ENCODE measurements around the gene TXNDC11. TPM values are rescaled to one million over a fixed set of nuclear protein-coding genes. Genes with fewer than 3 reads are reported as not detected.
"Not testable (repeated sequence)": the region's sequence is repeated elsewhere in the genome, so short reads cannot be mapped to it uniquely, and the experiment has no call there.

The TXNDC11 gene, protein sequence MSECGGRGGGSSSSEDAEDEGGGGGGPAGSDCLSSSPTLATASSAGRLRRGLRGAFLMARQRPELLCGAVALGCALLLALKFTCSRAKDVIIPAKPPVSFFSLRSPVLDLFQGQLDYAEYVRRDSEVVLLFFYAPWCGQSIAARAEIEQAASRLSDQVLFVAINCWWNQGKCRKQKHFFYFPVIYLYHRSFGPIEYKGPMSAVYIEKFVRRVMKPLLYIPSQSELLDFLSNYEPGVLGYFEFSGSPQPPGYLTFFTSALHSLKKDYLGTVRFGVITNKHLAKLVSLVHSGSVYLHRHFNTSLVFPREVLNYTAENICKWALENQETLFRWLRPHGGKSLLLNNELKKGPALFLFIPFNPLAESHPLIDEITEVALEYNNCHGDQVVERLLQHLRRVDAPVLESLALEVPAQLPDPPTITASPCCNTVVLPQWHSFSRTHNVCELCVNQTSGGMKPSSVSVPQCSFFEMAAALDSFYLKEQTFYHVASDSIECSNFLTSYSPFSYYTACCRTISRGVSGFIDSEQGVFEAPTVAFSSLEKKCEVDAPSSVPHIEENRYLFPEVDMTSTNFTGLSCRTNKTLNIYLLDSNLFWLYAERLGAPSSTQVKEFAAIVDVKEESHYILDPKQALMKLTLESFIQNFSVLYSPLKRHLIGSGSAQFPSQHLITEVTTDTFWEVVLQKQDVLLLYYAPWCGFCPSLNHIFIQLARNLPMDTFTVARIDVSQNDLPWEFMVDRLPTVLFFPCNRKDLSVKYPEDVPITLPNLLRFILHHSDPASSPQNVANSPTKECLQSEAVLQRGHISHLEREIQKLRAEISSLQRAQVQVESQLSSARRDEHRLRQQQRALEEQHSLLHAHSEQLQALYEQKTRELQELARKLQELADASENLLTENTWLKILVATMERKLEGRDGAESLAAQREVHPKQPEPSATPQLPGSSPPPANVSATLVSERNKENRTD
- 23.8 and 32.7 TPM in 2 replicates for total RNA-seq

DNA sequence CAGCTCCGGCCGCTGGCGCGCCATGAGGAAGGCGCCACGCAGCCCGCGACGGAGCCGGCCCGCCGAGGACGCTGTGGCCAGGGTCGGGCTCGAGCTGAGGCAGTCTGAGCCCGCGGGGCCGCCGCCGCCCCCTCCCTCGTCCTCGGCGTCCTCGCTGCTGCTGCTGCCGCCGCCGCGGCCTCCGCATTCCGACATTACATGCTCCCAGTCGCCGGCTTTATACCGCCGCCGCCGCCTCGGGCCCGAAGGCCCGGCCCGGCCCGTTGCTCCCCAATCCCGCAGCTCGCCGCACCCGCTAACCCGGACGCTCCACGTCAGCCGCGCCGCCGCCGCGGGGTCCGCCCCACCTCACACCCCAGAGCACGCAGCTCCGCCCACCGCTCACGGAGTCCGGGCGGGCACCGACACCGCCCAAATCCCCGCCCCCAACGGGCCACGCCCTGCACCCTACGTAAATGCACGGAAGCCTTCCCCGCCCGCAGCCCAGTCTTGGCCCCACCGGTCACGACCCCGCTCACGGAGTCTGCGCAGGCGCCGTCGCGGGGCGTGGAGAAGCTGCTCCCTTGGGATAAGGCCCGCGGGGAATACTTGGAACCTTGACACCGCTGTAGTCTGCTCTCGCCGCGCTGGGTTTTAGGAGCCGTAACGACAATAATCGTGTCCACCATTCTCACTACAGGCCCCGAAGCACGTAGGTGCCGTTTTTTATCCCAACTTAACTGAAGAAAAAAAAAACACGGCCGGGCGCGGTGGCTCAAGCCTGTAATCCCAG is at the start of gene TXNDC11:
Gene TXNDC11, minus strand, starts transcription at position 322 of the 772 bp plus-strand sequence. Its CDS starts 127 bp downstream, at position 195.
- peak; percentile 98 to 99 for DNase-seq (ENCODE audit: low read depth in 2 of 2)

DNA sequence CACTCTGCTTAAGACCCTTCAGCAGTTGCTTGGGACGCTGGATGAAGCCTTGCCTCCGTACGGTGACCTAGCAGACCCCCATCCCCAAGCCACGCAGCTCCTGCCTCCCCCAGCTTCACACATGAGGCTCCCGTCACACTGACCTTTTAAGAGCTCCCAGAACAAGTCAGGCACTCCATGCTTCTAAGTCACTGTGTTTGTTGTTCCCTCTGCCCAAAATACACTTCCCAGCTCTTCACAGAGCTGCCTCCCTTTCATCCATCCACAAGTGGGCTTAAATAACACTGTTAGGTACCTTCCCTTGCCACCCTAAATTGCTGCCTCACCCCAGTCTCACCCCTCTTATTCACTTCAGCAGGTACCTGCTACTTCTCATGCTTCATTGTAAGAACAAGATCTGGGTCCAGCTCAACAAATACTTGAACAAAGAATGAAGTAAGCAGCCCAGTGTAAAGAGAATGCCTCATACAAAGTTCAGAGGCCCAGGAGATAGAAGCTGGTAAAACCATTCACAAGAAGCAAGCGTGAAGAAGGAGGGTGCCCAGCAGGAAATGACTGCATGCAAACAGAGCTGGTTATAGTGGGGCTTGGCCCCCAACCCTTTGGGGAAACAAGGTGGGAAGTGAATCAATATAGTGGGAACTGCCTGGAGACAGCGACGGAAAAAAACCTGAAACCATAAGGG is 48.6 kb upstream of the TXNDC11 start:
- no peak for DNase-seq (ENCODE audit: low read depth in 2 of 2)

DNA sequence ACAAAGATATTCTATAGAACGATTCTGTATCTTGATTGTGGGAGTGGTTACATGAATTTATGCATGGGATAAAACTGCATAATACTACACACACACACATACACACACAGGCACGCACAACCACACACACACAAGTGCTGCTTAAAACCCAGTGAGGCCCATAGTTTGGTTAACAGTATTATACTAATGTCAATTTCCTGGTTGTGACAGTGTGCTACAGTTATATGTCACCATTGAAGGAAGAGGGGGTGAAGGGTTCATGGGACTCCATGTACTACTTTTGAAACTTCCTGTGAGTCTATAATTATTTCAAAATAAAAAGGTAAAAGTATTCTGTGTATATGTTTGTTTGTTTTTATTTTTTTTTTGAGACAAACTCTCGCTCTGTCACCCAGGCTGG is 46.3 kb upstream of the TXNDC11 start:
- peak in 1 of 2 donors; percentile 62 for DNase-seq (ENCODE audit: low read depth in 2 of 2)

DNA sequence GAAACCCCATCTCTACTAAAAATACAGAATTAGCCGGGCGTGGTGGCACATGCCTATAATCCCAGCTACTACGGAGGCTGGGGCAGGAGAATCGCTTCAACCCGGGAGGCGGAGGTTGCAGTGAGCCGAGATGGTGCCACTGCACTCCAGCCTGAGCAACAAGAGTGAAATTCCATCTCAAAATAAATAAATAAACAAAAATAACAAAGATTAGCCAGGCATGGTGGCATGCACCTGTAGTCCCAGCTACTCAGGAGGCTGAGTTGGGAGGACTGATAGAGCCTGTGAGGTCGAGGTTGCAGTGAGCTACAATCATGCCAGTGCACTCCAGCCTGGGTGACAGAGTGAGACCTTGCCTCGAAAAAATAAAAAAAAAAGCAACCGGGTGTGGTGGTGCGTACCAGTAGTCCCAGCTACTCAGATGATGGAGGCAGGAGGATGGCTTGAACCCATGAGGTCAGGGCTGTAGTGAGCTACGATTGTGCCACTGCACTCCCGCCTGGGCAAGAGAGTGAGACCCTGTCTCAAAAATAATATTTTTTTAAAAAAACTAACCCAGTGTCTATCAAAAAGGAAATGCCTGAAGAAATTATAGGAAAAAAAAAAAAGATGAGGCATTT is 42.4 kb upstream of the TXNDC11 start:
- DNase-seq (ENCODE audit: low read depth in 2 of 2): not testable (repeated sequence)

DNA sequence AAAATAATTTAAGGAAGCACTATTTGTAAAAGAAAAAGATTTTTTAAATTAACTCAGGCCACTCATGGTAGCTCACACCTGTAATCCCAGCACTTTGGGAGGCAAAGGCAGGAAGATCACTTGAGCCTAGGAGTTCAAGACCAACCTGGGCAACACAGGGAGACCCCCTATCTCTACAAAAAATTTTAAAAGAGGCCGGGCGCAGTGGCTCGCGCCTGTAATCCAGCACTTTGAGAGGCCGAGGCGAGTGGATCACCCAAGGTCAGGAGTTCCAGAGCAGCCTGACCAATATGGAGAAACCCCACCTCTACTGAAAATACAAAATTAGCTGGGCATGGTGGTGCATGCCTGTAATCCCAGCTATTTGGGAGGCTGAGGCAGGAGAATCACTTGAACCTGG is 41.7 kb upstream of the TXNDC11 start:
- not testable (repeated sequence) for DNase-seq (ENCODE audit: low read depth in 2 of 2)

DNA sequence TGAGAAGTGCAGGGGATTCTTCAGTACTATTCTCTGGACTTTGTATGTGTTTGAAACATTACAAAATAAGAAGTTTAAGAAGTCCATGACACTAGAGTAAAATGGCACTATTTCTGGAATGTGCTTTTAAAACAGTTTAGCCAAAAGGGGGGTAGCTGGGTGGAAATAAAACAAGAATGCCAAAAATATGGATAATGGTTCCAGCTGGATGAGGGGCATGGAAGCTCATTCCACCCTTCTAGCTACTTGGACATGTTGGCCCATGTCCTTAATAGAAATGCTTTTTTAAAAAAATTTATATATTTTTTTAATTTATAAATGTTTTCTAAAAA is 41.3 kb upstream of the TXNDC11 start:
- DNase-seq (ENCODE audit: low read depth in 2 of 2): no peak

DNA sequence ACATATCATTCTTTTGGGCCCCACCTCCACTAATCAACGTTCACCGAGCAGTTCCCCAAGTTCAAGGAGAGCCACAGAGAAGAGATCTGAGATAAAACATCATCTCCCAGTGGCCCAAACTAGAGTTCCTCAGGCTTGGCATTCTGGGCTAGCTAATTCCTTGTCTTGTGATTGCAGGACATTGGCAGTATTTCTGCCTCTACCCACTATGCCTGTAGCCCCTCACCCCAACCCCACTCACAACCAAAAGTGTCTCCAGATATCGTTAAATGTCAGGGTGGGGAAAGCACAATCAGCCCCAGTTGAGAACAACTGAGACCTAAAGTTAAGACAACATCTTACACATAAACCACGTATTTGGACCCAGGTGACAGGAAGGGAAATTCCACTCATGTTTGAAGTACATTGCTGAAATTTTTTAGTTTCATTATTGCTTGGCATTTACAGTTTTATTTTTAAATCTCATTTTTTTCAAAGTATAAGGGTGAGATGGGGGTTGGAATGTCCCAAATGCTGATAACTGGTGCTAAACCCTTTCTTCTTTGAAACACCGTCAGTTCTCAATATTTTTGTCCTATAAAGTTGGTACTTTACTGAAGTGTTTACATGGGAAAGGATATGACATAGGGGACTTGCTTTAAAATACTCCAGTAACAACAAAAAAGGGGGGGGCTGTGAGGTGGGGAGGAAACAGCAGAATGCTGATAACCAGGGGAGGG is 40.8 kb upstream of the TXNDC11 start:
- peak; percentile 80 to 81 for DNase-seq (ENCODE audit: low read depth in 2 of 2)

DNA sequence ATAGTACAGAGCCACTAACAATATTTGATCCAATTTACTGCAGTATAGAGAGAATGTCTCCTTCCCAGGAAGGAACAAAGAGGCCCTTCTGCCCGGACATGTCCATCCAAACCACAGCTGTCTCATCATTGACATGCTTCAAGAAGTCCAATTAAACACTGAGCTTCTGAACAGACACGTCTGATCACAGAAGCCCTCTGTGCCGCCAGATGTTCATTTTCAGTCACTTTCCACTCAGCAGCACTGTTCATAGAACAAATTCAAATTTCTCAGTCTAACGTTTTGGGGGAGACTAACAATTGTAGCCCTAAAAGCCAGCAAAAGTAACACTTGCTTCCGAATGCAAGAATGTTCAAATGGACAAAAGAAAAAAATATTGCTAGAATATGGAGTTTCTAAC is 39.1 kb upstream of the TXNDC11 start:
- DNase-seq (ENCODE audit: low read depth in 2 of 2): peak in 1 of 2 donors; percentile 34

DNA sequence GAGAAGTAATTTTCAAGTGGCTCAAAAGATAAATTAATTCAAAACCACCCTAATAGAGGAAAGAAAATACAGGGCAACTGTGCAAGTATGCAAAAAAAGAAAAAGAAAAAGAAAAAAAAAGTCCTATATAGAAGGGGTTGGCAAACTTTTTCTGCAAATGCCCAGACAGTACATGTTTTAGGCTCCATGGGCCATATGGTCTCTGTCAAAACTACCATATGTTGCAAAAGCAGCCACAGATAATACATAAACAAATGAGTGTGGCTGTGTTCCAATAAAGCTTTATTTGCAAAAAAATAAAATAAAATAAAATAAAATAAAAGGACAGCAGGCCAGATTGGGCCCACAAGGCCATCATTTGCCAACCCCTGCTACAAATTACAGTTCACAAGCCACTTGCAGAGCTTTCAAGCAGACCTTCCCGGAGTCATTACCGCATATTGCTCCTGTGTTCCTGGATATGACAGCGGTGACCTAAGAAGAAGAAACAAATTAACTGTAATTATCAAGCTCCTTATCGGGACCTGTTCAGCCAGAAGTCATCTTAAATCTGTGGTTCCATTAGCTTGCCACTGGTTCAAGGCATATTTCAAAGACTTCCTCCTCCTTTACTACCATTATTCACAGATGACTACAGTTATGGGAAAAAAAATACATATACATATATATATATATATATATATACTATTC is 38.5 kb upstream of the TXNDC11 start:
- no peak for DNase-seq (ENCODE audit: low read depth in 2 of 2)

DNA sequence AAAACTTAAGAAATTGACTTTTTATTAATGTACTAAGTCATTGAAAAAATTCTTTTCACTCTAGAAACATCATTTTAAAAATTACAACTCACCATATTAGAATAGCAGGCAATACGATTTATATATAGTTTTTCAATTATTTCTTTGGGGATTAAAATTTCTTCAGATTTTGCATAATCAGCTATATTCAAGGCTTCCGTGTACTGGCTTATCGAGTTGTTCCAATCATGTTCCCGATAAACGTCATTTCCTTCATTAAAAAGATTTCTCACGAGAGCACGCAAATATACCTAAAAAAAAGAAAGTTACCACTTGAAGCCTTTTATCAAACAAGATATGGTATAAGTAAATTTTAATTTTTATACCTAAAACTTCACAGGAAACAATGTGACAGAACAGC is 36.4 kb upstream of the TXNDC11 start:
- DNase-seq (ENCODE audit: low read depth in 2 of 2): no peak

DNA sequence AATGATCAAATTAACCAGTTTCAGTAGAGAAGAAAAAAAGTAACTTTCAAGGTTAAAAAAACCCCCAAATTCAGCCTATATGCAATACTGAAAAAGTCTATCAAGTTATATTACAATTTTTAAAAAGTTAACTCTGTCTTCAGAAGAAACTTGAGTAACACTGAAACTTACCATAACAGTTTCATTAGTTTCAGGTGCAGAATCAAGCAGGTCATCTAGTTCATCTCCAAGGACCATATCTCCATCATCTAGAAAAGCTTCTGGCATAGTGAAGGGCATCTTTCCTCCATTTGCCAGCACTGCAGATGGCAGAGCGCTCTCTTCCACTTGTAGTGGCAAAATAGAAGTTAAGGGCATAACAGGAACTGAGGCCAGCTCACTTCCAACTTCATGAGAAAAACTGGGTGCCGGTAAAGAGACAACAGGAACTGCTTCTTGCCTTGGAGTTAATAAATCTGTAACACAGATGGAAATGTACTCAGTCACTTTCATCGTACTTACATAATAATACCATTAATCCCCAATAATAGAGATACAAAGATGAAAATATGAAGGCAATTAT is 31.5 kb upstream of the TXNDC11 start:
- DNase-seq (ENCODE audit: low read depth in 2 of 2): no peak

DNA sequence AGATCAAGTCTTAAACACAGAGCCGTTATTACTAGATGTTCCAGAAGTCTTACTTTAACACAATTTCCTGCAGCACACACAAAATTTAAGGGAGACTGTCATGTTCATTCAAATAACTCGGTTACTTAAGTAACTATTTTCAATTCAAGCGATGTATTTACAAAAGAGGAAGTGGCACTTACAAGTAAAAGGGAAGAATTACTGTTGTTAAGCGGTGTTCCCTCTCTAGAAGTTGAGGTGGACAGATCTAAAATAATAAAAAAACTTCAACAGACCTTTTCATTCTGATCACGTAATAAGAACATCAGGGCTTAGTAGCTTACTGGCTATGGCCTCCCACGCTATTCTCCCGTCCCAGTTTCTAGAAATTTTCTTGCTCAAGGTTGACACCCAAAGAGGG is 26.2 kb upstream of the TXNDC11 start:
- no peak for DNase-seq (ENCODE audit: low read depth in 2 of 2)

DNA sequence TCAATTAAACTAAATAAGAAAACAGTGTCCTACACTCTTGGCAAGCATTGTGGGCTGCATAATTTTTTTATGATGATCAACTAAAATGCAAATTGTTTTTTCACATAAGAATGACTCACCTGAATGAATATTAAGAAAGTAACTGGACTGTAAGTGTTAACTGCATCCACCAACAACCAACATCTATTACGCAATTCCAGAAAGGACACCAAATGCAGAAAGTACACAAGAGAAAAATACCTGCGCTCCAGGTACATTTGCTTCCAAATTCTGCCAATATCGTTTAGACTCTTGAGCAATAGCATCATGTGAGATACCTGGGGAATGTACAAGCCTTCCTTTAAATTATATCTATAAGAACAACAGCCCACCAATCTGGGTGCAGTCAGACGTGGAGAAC is 19.8 kb upstream of the TXNDC11 start:
- no peak for DNase-seq (ENCODE audit: low read depth in 2 of 2)

DNA sequence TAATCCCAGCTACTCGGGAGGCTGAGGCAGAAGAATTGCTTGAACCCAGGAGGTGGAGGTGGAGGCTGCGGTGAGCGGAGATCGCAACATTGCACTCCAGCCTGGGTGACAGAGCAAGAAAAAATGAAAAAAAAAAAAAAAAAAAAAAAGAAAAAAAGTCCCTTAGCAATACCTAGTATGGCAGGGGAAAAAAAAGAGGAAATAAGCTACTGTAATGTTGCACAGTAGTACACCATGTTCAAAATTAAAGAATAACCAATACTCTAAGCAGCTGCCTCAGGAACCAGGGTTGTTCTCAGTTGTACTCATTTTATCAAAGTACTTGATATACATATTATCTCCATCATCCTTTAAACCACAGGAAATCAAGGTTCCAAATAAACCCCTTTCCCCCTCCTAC is 17.3 kb upstream of the TXNDC11 start:
- DNase-seq (ENCODE audit: low read depth in 2 of 2): no peak

DNA sequence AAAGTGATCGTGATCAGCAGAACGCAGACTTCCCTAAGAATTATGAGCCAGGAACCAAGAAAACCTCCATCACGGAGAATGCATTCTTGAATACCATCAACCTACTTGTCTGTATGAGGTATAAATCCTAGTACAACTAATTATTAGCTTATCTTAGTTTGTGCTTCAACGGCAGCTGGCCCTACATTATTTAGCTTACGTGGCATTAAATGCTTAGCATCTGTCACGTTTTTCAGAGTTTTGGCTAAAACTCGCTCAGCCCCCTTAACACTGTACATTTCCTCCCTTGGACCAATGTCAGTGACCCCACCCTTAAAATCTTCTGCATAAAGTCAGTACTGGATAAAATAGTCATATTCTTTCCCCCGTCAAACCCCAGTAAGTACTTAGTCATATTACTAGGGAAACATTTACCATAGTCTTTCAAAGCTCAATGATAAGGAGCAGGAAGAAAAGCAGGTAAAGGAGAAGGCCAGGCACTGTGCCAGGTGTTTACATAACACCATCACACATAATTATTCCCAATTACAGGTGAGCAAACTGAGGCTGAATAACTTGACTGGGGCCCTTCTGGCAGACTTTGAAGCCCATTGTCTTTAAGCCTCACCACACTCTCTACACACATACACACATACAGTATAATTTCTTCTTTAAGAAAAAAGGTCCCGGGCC is 16.6 kb upstream of the TXNDC11 start:
- no peak for DNase-seq (ENCODE audit: low read depth in 2 of 2)

DNA sequence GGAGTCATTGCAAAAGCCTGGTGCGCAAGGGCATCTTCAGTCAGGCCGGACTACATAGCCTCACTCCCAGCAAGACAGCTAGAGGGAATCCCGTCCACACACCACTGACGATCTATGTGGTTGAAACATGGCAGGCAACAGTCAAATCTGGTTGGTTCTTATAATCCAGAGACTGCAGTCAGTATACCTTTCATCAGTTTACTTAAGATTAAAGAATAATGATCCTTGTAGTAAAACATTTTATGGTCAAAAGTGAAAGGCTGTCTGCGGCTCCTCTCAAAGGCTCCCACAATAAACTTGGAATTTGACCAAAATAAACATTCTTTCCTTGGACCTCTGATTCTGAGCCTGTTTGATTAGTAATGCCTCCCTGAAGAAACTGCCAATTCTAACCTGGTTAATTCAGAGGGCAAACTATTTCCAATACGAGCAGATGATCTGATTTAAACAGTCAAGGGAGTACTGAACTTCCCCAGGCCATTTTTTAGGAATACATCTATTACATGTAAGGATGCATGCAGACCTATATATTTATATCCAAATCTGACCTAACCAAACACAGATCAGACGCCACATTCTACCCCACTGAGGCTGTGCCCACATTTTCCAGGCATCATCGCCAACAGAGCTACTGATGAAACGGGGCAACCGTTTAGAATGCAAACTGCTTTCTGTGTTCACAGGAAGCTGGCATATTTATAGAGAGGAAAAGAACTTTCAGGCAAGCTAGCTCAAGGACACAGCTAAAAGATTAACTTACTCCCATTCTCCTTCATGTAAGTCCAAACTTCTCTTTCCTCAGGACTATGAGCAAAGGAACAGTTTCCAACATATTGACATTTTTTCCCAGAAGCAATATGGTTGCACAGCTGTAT is 15.3 kb upstream of the TXNDC11 start:
- peak in 1 of 2 donors; percentile 53 for DNase-seq (ENCODE audit: low read depth in 2 of 2)

DNA sequence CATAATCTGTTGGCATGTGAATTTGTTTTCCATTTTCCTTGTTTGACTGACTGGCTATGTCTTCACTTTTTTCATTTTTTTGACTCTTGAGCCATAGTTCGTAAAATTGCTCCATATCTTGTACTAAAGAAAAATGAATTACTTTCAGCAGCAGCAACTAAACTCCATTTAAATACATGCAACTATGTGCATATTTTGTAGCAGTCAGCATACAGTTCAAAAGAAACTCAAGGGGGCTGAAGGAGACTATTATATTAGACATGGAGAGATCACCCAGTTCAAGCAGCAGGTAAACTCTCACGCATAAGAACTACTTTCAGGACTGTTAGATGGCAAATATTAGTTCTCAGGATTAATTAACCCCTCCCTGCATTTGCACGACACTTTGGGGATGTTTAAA is 13.6 kb upstream of the TXNDC11 start:
- no peak for DNase-seq (ENCODE audit: low read depth in 2 of 2)

Measured in lung microvascular endothelial cell (primary cell).